HG03025 (cell line): ENCODE measurements around the gene RPEL1.
"Not testable (repeated sequence)": the region's sequence is repeated elsewhere in the genome, so short reads cannot be mapped to it uniquely, and the experiment has no call there.

Experiments
- ATAC-seq: cut with Tn5 transposase; IDR thresholded peaks from one replicate; pipeline ENCODE4 v1.9.1; 2021; ENCODE audit warnings: mild to moderate bottlenecking, moderate library complexity; ENCODE audit not compliant: unreplicated experiment, low FRiP score

RPEL1 gene

GRCh38 chr10:103232772-103233488, 12.8 kb upstream of the RPEL1 start:
- ATAC-seq, result no peak

- no peak for ATAC-seq
Observed at GRCh38 chr10:103235775-103236174, 9.9 kb upstream of the RPEL1 start.

GRCh38 chr10:103238506-103239252, 7.0 kb upstream of the RPEL1 start:
- ATAC-seq, result no peak

GRCh38 chr10:103241262-103242011, 4.2 kb upstream of the RPEL1 start:
- no peak for ATAC-seq

GRCh38 chr10:103244666-103245271, 918 bp upstream of the RPEL1 start:
- no peak for ATAC-seq

- no peak for ATAC-seq
Observed at GRCh38 chr10:103246324-103246723, 637 bp downstream of the RPEL1 start.

- no peak for ATAC-seq
Observed at GRCh38 chr10:103254113-103254512, 8.4 kb downstream of the RPEL1 start.

- ATAC-seq, result no peak
Observed at GRCh38 chr10:103254538-103255325, 9.0 kb downstream of the RPEL1 start.

- no peak for ATAC-seq
Observed at GRCh38 chr10:103256613-103257012, 10.9 kb downstream of the RPEL1 start.

- no peak for ATAC-seq
Observed at GRCh38 chr10:103257812-103258211, 12.1 kb downstream of the RPEL1 start.

GRCh38 chr10:103258928-103259327, 13.2 kb downstream of the RPEL1 start:
- not testable (repeated sequence) for ATAC-seq

- no peak for ATAC-seq
Observed at GRCh38 chr10:103259989-103260388, 14.3 kb downstream of the RPEL1 start.

GRCh38 chr10:103262229-103262628, 16.5 kb downstream of the RPEL1 start:
- no peak for ATAC-seq

- ATAC-seq, result no peak
Observed at GRCh38 chr10:103265717-103266329, 20.1 kb downstream of the RPEL1 start.

- no peak for ATAC-seq
Observed at GRCh38 chr10:103273041-103273441, 27.4 kb downstream of the RPEL1 start.

- ATAC-seq, result no peak
Observed at GRCh38 chr10:103276251-103276895, 30.7 kb downstream of the RPEL1 start.

- no peak for ATAC-seq
Observed at GRCh38 chr10:103276896-103277712, 31.4 kb downstream of the RPEL1 start, which contains the start of gene INA. INA (plus strand) TSS chr10:103277138; CDS start chr10:103277212, 74 bp downstream.
